Epithelial cell of prostate (primary cell): ENCODE results near the gene TBC1D8.

Experiments
- DNase-seq: peaks from one replicate; pipeline ENCODE4 v3.0.0-alpha.2; 2011; ENCODE audit warnings: low read depth, low spot score
- H3K27ac ChIP-seq: fragments of 450-650 bp; 2 replicates; pipeline ENCODE4 v1.5.1; 2017; ENCODE audit warnings: mild to moderate bottlenecking

TBC1D8 gene

GRCh38 chr2:101038455-101039255 is 112.5 kb downstream of the TBC1D8 start:
- DNase-seq: no peak
- H3K27ac ChIP-seq: peak overlapping the region; percentile 2

GRCh38 chr2:101037161-101037755 is 113.9 kb downstream of the TBC1D8 start:
- DNase-seq: no peak
- H3K27ac ChIP-seq: no peak overlapping the region

- no peak overlapping the region for H3K27ac ChIP-seq
- no peak for DNase-seq
These were observed 114.6 kb downstream of the TBC1D8 start for GRCh38 chr2:101036562-101036961.

GRCh38 chr2:101032084-101032776 is 119.0 kb downstream of the TBC1D8 start:
- no peak overlapping the region for H3K27ac ChIP-seq
- DNase-seq: no peak

- DNase-seq: no peak
- H3K27ac ChIP-seq: no peak overlapping the region
These were observed 120.2 kb downstream of the TBC1D8 start for GRCh38 chr2:101030866-101031554.

GRCh38 chr2:101027852-101028251 is 123.3 kb downstream of the TBC1D8 start:
- no peak overlapping the region for H3K27ac ChIP-seq
- DNase-seq: no peak

GRCh38 chr2:101026923-101027469 is 124.2 kb downstream of the TBC1D8 start:
- H3K27ac ChIP-seq: no peak overlapping the region
- no peak for DNase-seq

- no peak for DNase-seq
- H3K27ac ChIP-seq: no peak overlapping the region
These were observed 124.9 kb downstream of the TBC1D8 start for GRCh38 chr2:101026253-101026701.

GRCh38 chr2:101025561-101025960 is 125.6 kb downstream of the TBC1D8 start:
- H3K27ac ChIP-seq: no peak overlapping the region
- DNase-seq: no peak

GRCh38 chr2:101023327-101024107 is 127.7 kb downstream of the TBC1D8 start:
- no peak for DNase-seq
- no peak overlapping the region for H3K27ac ChIP-seq

- no peak overlapping the region for H3K27ac ChIP-seq
- DNase-seq: no peak
These were observed 129.0 kb downstream of the TBC1D8 start for GRCh38 chr2:101022221-101022620.

GRCh38 chr2:101018934-101019333 is 132.2 kb downstream of the TBC1D8 start:
- no peak for DNase-seq
- no peak overlapping the region for H3K27ac ChIP-seq

- no peak for DNase-seq
- no peak overlapping the region for H3K27ac ChIP-seq
These were observed 133.8 kb downstream of the TBC1D8 start for GRCh38 chr2:101017371-101017770.

- DNase-seq: no peak
These were observed 136.8 kb downstream of the TBC1D8 start for GRCh38 chr2:101014264-101014857.

GRCh38 chr2:101012706-101013181 is 138.4 kb downstream of the TBC1D8 start:
- DNase-seq: no peak

More at GRCh38 chr2:101014264-101014857, 136.8 kb downstream of the TBC1D8 start:
- no peak overlapping the region for H3K27ac ChIP-seq

GRCh38 chr2:101012054-101012705 is 139.0 kb downstream of the TBC1D8 start:
- no peak overlapping the region for H3K27ac ChIP-seq
- DNase-seq: no peak

More at GRCh38 chr2:101012706-101013181, 138.4 kb downstream of the TBC1D8 start:
- no peak overlapping the region for H3K27ac ChIP-seq

- no peak overlapping the region for H3K27ac ChIP-seq
- no peak for DNase-seq
These were observed 140.0 kb downstream of the TBC1D8 start for GRCh38 chr2:101011152-101011551.
